ENCODE data around the gene TNS1. TPM values are rescaled to one million over a fixed set of nuclear protein-coding genes. Genes with fewer than 3 reads are reported as not detected.

The TNS1 gene
- total RNA-seq, 1 donor from 2014 or later: 0.13 TPM

GRCh38 chr2:217806482-217806765 lies 196.4 kb downstream of the TNS1 start:
- Mint-ChIP-seq H3K36me3 (ENCODE audit: low read depth) (no peaks in the 10 kb centered on the region), H3K4me3 (no peak overlapping the region), H3K4me1 (no peaks in the 10 kb centered on the region), H3K9me3 (no peaks in the 10 kb centered on the region), H3K27me3 (no peaks in the 10 kb centered on the region), H3K27ac (no peak overlapping the region)
- ATAC-seq (ENCODE audit: low read depth) (no peak), DNase-seq (no peak)
- intact Hi-C loops (cut with micrococcal nuclease): no loop called here
- CTCF ChIA-PET: interaction anchor here (0.9 to 1.2 kb wide), 2 partner anchors 17 to 21 kb away, joined by 3 to 5 read pairs; no protein-coding TSS in a partner anchor
- POLR2A ChIA-PET: no interaction called here
- TF ChIP-seq, protein P1, sequence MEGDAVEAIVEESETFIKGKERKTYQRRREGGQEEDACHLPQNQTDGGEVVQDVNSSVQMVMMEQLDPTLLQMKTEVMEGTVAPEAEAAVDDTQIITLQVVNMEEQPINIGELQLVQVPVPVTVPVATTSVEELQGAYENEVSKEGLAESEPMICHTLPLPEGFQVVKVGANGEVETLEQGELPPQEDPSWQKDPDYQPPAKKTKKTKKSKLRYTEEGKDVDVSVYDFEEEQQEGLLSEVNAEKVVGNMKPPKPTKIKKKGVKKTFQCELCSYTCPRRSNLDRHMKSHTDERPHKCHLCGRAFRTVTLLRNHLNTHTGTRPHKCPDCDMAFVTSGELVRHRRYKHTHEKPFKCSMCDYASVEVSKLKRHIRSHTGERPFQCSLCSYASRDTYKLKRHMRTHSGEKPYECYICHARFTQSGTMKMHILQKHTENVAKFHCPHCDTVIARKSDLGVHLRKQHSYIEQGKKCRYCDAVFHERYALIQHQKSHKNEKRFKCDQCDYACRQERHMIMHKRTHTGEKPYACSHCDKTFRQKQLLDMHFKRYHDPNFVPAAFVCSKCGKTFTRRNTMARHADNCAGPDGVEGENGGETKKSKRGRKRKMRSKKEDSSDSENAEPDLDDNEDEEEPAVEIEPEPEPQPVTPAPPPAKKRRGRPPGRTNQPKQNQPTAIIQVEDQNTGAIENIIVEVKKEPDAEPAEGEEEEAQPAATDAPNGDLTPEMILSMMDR (IDR thresholded peaks at IDR 0.05): no peak

DNA sequence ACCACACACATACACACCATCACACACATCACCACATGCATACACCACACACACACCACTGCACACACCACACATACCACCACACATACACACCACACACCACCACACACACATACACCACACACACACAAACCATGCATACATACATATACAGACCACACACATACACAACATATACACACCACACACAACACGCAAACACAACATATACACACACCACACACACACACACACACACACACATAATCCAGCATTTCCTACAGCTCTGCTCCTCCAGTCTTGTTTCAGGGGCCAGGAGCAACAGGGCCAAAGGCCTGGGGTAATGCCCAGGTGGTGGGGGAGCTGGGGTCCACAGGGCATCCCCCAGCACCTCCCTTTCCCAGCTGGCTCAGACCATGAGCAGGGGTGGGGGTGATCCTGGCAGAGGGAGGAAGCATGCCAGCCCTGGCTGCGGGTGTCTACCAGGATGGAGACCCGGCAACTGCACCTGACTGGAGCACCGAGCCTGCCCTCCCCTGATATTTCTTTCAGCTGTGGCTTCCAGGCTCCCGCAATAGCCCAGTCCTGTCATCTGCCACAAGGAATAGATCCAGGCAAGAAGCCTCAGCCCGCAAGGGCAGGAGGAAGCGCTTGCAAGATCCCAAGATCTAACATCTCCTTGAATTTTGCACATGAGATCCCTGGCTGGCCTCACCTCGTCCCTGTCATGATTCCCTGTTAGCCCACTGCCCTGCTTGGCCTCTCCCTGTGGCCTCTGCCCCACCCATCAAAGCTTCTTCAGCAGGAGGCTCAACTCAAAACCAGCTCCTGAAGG lies 196.9 kb downstream of the TNS1 start:
- ChIA-PET POLR2A (no interaction called here), CTCF (interaction anchor here (1.2 kb wide), 1 partner anchor 16 kb away, joined by 3 read pairs; no protein-coding TSS in a partner anchor)
- H3K27ac Mint-ChIP-seq: no peak overlapping the region
- no peaks in the 10 kb centered on the region for H3K36me3 Mint-ChIP-seq (ENCODE audit: low read depth)
- no peak overlapping the region for H3K4me3 Mint-ChIP-seq
- no peaks in the 10 kb centered on the region for H3K9me3 Mint-ChIP-seq
- no peak for DNase-seq
- ATAC-seq (ENCODE audit: low read depth): no peak
- no peaks in the 10 kb centered on the region for H3K27me3 Mint-ChIP-seq
- intact Hi-C loops (cut with micrococcal nuclease): no loop called here
- H3K4me1 Mint-ChIP-seq: no peaks in the 10 kb centered on the region
- TF ChIP-seq, protein P1 (IDR thresholded peaks at IDR 0.05): no peak

- CTCF ChIA-PET: no interaction called here
- intact Hi-C loops (cut with micrococcal nuclease): no loop called here
- no peak for DNase-seq
Measured at GRCh38 chr2:217804791-217805667, 197.8 kb downstream of the TNS1 start.

GRCh38 chr2:217804338-217804737 lies 198.5 kb downstream of the TNS1 start:
- POLR2A ChIA-PET: no interaction called here
- H3K4me1 Mint-ChIP-seq: peaks cover 2% of the 10 kb centered on the region
- CTCF ChIA-PET: no interaction called here
- TF ChIP-seq, protein P1 (IDR thresholded peaks at IDR 0.05): no peak
- ATAC-seq (ENCODE audit: low read depth) (no peak), DNase-seq (no peak)
- intact Hi-C loops (cut with micrococcal nuclease): no loop called here
- H3K27ac Mint-ChIP-seq: no peak overlapping the region
- H3K9me3 Mint-ChIP-seq: no peaks in the 10 kb centered on the region
- H3K36me3 Mint-ChIP-seq (ENCODE audit: low read depth): no peaks in the 10 kb centered on the region
- H3K4me3 Mint-ChIP-seq: no peak overlapping the region
- H3K27me3 Mint-ChIP-seq: no peaks in the 10 kb centered on the region

More at GRCh38 chr2:217804791-217805667, 197.8 kb downstream of the TNS1 start:
- Mint-ChIP-seq H3K36me3 (ENCODE audit: low read depth) (no peaks in the 10 kb centered on the region), H3K9me3 (no peaks in the 10 kb centered on the region), H3K4me3 (no peak overlapping the region), H3K4me1 (no peaks in the 10 kb centered on the region), H3K27ac (no peak overlapping the region), H3K27me3 (no peaks in the 10 kb centered on the region)
- TF ChIP-seq, protein P1 (IDR thresholded peaks at IDR 0.05): no peak
- no peak for ATAC-seq (ENCODE audit: low read depth)
- POLR2A ChIA-PET: interaction anchor here (0.6 kb wide), 1 partner anchor 252 kb away, joined by 3 read pairs; no protein-coding TSS in a partner anchor

GRCh38 chr2:217803653-217803960 lies 199.2 kb downstream of the TNS1 start:
- intact Hi-C loops (cut with micrococcal nuclease): no loop called here

More at GRCh38 chr2:217803653-217803960, 199.2 kb downstream of the TNS1 start:
- ATAC-seq (ENCODE audit: low read depth) (no peak), DNase-seq (no peak)
- H3K36me3 Mint-ChIP-seq (ENCODE audit: low read depth): no peaks in the 10 kb centered on the region
- no peak overlapping the region for H3K27ac Mint-ChIP-seq
- H3K27me3 Mint-ChIP-seq: no peaks in the 10 kb centered on the region
- TF ChIP-seq, protein P1 (IDR thresholded peaks at IDR 0.05): no peak
- ChIA-PET CTCF (no interaction called here), POLR2A (no interaction called here)
- no peaks in the 10 kb centered on the region for H3K9me3 Mint-ChIP-seq
- peaks cover 9% of the 10 kb centered on the region for H3K4me1 Mint-ChIP-seq
- no peak overlapping the region for H3K4me3 Mint-ChIP-seq

Measured in activated B cell treated with CpG ODN at 0.5 μM for 24 hours (primary cell).